ENCODE measurements around the gene HOXB7.

DNA sequence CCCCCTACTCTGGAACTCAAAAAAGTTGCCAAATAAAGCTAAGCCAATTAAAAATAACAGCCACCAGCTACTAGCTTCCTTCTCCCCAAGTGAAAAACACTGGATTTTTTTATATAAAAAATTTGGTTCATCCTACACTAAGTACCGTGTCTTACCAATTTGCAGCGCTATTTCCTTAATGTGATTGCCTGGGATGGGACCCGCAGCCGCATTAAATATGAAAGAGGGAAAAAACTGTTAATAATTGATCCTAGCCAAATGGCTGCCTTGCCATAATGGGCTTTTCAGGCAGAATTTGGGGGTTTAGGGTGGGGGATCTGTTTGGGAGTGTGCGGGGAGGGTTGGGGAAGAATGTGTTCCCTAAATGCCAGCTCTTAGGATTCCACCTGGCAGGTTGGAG is 13.3 kb upstream of the HOXB7 start:
- TF ChIP-seq, protein P1, sequence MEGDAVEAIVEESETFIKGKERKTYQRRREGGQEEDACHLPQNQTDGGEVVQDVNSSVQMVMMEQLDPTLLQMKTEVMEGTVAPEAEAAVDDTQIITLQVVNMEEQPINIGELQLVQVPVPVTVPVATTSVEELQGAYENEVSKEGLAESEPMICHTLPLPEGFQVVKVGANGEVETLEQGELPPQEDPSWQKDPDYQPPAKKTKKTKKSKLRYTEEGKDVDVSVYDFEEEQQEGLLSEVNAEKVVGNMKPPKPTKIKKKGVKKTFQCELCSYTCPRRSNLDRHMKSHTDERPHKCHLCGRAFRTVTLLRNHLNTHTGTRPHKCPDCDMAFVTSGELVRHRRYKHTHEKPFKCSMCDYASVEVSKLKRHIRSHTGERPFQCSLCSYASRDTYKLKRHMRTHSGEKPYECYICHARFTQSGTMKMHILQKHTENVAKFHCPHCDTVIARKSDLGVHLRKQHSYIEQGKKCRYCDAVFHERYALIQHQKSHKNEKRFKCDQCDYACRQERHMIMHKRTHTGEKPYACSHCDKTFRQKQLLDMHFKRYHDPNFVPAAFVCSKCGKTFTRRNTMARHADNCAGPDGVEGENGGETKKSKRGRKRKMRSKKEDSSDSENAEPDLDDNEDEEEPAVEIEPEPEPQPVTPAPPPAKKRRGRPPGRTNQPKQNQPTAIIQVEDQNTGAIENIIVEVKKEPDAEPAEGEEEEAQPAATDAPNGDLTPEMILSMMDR (conservative IDR thresholded peaks at IDR 0.05; ENCODE audit: low read length), result no peak
- TF ChIP-seq EZH2phosphoT487 (IDR thresholded peaks at IDR 0.05; ENCODE audit: borderline replicate concordance, low read depth, low read length), result no peak

All from OCI-LY7 (cell line).